Pancreas (tissue), 10 donors: Measurements from ENCODE around the gene MMS19. TPM values are rescaled to one million over a fixed set of nuclear protein-coding genes. Genes with fewer than 3 reads are reported as not detected.
"Not testable (repeated sequence)": the region's sequence is repeated elsewhere in the genome, so short reads cannot be mapped to it uniquely, and the experiment has no call there.

Source experiments
- ATAC-seq, 4 donors: fragments of 200-7000 bp; cut with Tn5 transposase; one replicate each; pipeline versions ENCODE4 v1.8.0 to v1.9.1; 2020; ENCODE audit warnings: mild to moderate bottlenecking in 4 of 4, moderate library complexity in 4 of 4
- DNase-seq, 6 donors: peaks; one replicate each; pipeline ENCODE4 v3.0.0-alpha.2; 2020
- FAIRE-seq: peaks from 2 replicates; lab custom pipeline; 2012; peaks lifted over from hg19 to GRCh38; lab: Jason Lieb, UNC
- H3K27ac ChIP-seq, 4 donors: fragments of 200-600 bp; sonication (generic); 1 replicate in 3 of 4; 2 replicates in 1 of 4; pipeline versions ENCODE4 v1.5.0 to v1.8.0; 2020
- H3K27me3 ChIP-seq, 4 donors: fragments of 200-600 bp; one replicate each; pipeline ENCODE4 v1.8.0; 2021
- H3K36me3 ChIP-seq, 3 donors: fragments of 200-600 bp; sonication (generic) in 1 of 3; one replicate each; pipeline versions ENCODE4 v1.5.0 to v1.8.0; 2020 to 2021
- H3K4me1 ChIP-seq, 3 donors: fragments of 200-600 bp; one replicate each; pipeline ENCODE4 v1.8.0; 2021
- H3K4me3 ChIP-seq, 4 donors: fragments of 200-600 bp; sonication (generic) in 2 of 4; one replicate each; pipeline versions ENCODE4 v1.5.0 to v1.8.0; 2020 to 2021
- H3K9me3 ChIP-seq, 4 donors: fragments of 200-600 bp; one replicate each; pipeline ENCODE4 v1.8.0; 2021
- CTCF ChIP-seq, 4 donors: fragments of 200-600 bp; sonication (generic) in 3 of 4; IDR thresholded peaks; one replicate each; pipeline versions ENCODE4 v1.5.0 to v1.8.0; 2021; ENCODE audit warnings: antibody characterized with exemption in 4 of 4
- WGBS, 2 donors: extraction: QIAGEN DNeasy Blood & Tissue Kit; methylation state at CpG; one replicate each; pipeline ENCODE4 v1.1.7; 2013; 5-methylcytosine and 5-hydroxymethylcytosine counted together
- intact Hi-C, 3 donors: fragments of 100-400 bp; cut with DNase I; formaldehyde crosslinking; loops; one replicate each; pipeline versions ENCODE4 v1.11.1 to v1.14.2; 2022
- polyA plus RNA-seq, 2 donors: library from polyadenylated mRNA; stranded (reverse); fragments of 200-250 nt; gene quantifications; one replicate each; pipeline ENCODE4 v1.2.3, GENCODE V29; 2013
- total RNA-seq, 6 donors: library from RNA; stranded (reverse); fragmentation: NEBNext Ultra II Directional in 4 of 6; extraction: Animal tissue kit (Norgen Biotek cat#: 25700) in 4 of 6; gene quantifications; one replicate each; pipeline versions ENCODE4 v1.2.1 to v1.2.4, GENCODE V29; 2021 to 2023
- donor health status: healthy with polysubstance abuse.
- donor health status: DM: no; HTN: no; CAD: no; lungs with moderate emphysema.
- donor health status: DM: no; HTN: no; CAD: no.
- donor health status: control.
- donor health status: control.
- donor health status: Bipolar disorder and iron deficiency.
- donor health status: DM: yes; HTN: yes; CAD: no.
- donor health status: DM: no; HTN: no; CAD: no.
- donor health status: DM: no; HTN: no; CAD: no.
- donor health status: DM: yes; HTN: yes; CAD: no.

The MMS19 gene
- total and polyA plus RNA-seq, 8 donors, result 18.0 to 65.7 (median 24.6) TPM

- WGBS, 2 donors, result 97 to 98% methylated on average over 4 of the region's 4 CpGs
- no peak for ATAC-seq
- Histone ChIP-seq H3K4me3 (no peak overlapping the region), H3K9me3 (no peaks in the 10 kb centered on the region), H3K4me1 (no peaks in the 10 kb centered on the region), H3K27ac (no peak overlapping the region), H3K36me3 (peaks cover 0 to 47% (median 6%) of the 10 kb centered on the region in 3 donors), H3K27me3 (no peaks in the 10 kb centered on the region)
- no peak for FAIRE-seq
- DNase-seq, result no peak
- TF ChIP-seq CTCF (IDR thresholded peaks at IDR 0.05), result no peak
- intact Hi-C loops, result no loop called here
These were observed 23.3 kb downstream of the MMS19 start for GRCh38 chr10:97474918-97475317.

DNA sequence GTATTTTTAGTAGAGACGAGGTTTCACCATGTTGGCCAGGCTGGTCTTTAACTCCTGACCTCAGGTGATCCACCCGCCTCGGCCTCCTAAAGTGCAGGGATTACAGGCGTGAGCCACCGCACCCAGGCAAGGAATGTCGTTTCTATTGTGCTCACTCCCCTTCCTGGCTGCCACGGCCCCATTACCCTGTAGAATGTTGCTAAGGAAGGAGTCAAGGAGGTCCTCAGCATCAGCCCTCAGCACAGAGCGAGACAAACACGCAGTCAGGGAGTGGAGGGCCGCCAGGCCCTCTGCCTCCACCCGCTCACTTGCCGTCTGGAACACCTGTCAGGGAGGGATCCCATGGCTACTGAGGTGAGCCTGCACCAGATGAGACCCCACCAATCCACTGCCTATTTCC lies 29.4 kb downstream of the MMS19 start:
- H3K27ac ChIP-seq, intact Hi-C loops, H3K4me3 ChIP-seq, H3K27me3 ChIP-seq, H3K4me1 ChIP-seq, H3K9me3 ChIP-seq, DNase-seq, FAIRE-seq, ATAC-seq: not testable (repeated sequence)
- 93 to 97% methylated on average over 9 to 12 of the region's 12 CpGs for WGBS, 2 donors
- H3K36me3 ChIP-seq, result peaks cover 0 to 61% (median 31%) of the 10 kb centered on the region in 3 donors

DNA sequence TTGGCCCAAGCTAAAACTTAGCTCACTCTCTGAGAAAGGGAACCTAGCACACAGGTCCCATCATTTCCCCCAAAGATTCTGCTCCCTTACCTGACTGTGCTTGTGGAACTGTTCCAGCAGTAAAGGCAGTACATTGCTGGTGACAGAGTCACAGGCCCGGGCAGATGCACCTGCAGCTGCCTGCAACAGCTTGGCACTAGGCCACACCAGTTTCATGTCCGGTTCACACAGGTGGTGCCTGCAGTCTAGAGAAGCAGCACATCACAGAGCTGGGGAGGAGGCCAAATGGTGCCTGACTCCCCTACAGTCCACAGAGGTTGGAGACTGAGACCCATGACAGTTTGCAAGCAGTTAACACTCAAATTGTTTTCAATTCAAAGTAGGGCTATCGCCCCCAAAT lies 30.1 kb downstream of the MMS19 start:
- intact Hi-C loops, result no loop called here
- ATAC-seq (no peak), DNase-seq (no peak), FAIRE-seq (no peak)
- WGBS, 2 donors, result 60 to 68% methylated on average over 3 of the region's 3 CpGs
- Histone ChIP-seq H3K27ac (no peak overlapping the region), H3K27me3 (no peaks in the 10 kb centered on the region), H3K9me3 (no peaks in the 10 kb centered on the region), H3K4me3 (no peak overlapping the region), H3K36me3 (peaks cover 0 to 58% (median 31%) of the 10 kb centered on the region in 3 donors), H3K4me1 (peaks cover 0 to 2% (median 0%) of the 10 kb centered on the region in 3 donors)
- TF ChIP-seq CTCF (IDR thresholded peaks at IDR 0.05), result no peak

DNA sequence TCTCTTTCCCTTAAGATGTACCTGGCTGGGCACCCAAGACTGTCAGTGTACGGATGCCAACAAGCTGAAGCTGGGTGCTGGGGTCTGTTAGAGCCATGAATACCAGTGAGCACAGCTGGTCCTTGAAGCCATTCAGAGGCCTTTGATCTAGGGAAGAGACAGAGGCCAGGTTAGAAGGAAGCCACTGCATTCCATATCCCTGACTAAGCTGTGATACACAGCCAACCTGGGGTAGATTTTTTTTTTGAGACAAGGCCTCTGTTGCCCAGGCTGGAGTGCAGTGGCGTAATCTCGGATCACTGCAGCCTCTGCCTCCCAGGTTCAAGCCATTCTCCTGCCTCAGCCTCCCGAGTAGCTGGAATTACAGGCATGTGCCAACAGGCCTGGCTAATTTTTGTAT lies 31.5 kb downstream of the MMS19 start:
- DNase-seq (no peak), ATAC-seq (no peak), FAIRE-seq (no peak)
- no peak for TF ChIP-seq CTCF (IDR thresholded peaks at IDR 0.05)
- 91 to 93% methylated on average over 4 of the region's 4 CpGs for WGBS, 2 donors
- peaks cover 0 to 2% (median 0%) of the 10 kb centered on the region in 3 donors for H3K4me1 ChIP-seq
- no peak overlapping the region for H3K4me3 ChIP-seq
- peaks cover 0 to 64% (median 42%) of the 10 kb centered on the region in 3 donors for H3K36me3 ChIP-seq
- no peak overlapping the region for H3K27ac ChIP-seq
- intact Hi-C loops, result no loop called here
- H3K27me3 ChIP-seq, result no peaks in the 10 kb centered on the region
- H3K9me3 ChIP-seq, result no peaks in the 10 kb centered on the region

DNA sequence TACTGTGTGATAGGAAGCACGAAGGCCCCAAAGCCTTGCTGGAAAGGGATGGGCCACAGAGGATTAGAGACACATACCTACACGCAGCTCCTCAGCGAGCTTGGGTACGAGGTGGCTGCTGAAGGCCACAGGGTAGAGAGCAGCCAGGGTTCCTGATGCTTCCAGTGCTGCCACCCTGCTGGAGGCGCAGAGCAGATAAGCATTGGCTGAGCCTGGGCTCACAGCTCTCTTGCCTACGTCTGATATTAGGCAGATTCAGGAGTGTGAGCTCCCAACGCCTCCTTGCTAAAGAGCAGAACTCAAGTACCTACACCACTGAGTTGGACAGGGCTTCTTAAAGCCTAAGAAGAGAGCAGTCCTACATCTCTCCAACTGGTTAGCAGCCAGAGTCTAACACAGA lies 32.2 kb downstream of the MMS19 start:
- no peak for ATAC-seq
- Histone ChIP-seq H3K36me3 (peaks cover 0 to 72% (median 47%) of the 10 kb centered on the region in 3 donors), H3K9me3 (no peaks in the 10 kb centered on the region), H3K4me3 (no peak overlapping the region), H3K27ac (no peak overlapping the region), H3K4me1 (peaks cover 0 to 2% (median 0%) of the 10 kb centered on the region in 3 donors), H3K27me3 (no peaks in the 10 kb centered on the region)
- WGBS, 2 donors, result 92 to 94% methylated on average over 7 of the region's 7 CpGs
- no peak for FAIRE-seq
- intact Hi-C loops, result no loop called here
- TF ChIP-seq CTCF (IDR thresholded peaks at IDR 0.05), result no peak
- DNase-seq, result no peak
